Mammary epithelial cell (primary cell): Measurements from ENCODE around the gene B4GALT6.

Source experiments
- EZH2 ChIP-seq: IDR thresholded peaks from 2 replicates; pipeline ENCODE4 v1.6.1; 2012; ENCODE audit warnings: low read length, inconsistent platforms, borderline replicate concordance
- TF ChIP-seq, protein P1 (sequence below), 2 donors: IDR thresholded peaks in 1 of 2; conservative IDR thresholded peaks in 1 of 2; 2 replicates each; pipeline ENCODE4 v1.5.1; 2011 to 2012; ENCODE audit warnings: inconsistent platforms in 2 of 2, low read length in 2 of 2, mild to moderate bottlenecking in 2 of 2, control low read depth in 1 of 2, low read depth in 1 of 2; ENCODE audit not compliant: insufficient read depth in 1 of 2; ENCODE audit errors: extremely low read depth in 1 of 2

DNA sequence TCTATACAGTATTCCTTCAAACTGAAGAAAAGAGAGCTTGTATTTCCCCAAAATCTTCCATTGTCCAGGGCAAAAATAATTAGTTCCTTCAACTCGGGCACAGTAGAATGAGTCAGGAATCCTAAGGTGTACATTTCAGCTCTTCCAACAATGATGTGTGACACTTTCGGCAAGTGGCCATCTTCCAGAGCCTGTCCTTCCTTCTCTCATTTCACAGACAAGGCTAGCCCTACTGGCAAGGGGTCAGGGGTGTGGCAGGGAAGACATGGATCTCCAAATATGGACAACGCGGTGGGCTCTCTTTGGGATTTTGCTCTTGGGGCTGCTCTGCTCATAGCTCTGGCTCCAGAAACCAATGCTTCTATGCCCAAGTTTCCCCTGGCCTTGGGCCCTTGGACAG, 6.0 kb downstream of the B4GALT6 start:
- TF ChIP-seq EZH2: no peak
- TF ChIP-seq, protein P1, sequence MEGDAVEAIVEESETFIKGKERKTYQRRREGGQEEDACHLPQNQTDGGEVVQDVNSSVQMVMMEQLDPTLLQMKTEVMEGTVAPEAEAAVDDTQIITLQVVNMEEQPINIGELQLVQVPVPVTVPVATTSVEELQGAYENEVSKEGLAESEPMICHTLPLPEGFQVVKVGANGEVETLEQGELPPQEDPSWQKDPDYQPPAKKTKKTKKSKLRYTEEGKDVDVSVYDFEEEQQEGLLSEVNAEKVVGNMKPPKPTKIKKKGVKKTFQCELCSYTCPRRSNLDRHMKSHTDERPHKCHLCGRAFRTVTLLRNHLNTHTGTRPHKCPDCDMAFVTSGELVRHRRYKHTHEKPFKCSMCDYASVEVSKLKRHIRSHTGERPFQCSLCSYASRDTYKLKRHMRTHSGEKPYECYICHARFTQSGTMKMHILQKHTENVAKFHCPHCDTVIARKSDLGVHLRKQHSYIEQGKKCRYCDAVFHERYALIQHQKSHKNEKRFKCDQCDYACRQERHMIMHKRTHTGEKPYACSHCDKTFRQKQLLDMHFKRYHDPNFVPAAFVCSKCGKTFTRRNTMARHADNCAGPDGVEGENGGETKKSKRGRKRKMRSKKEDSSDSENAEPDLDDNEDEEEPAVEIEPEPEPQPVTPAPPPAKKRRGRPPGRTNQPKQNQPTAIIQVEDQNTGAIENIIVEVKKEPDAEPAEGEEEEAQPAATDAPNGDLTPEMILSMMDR (conservative IDR thresholded peaks at IDR 0.05 in 1 of 2, IDR thresholded peaks at IDR 0.05 in 1 of 2; ENCODE audit: extremely low read depth in 1 of 2, insufficient read depth in 1 of 2, low read depth in 1 of 2, low read length in 2 of 2): no peak
